HK-2 (cell line): ENCODE measurements around the gene SYTL3.
"Not testable (repeated sequence)": the region's sequence is repeated elsewhere in the genome, so short reads cannot be mapped to it uniquely, and the experiment has no call there.

Source experiments
- DNase-seq: peaks from one replicate; pipeline ENCODE4 v3.0.0-alpha.2; 2018; ENCODE audit not compliant: unreplicated experiment

SYTL3 gene

GRCh38 chr6:158688860-158689259 is 39.0 kb downstream of the SYTL3 start:
- no peak for DNase-seq

- DNase-seq = no peak
Measured at GRCh38 chr6:158694913-158695312, 45.1 kb downstream of the SYTL3 start.

- DNase-seq = no peak
Measured at GRCh38 chr6:158697811-158698210, 48.0 kb downstream of the SYTL3 start.

- no peak for DNase-seq
Measured at GRCh38 chr6:158698931-158699330, 49.1 kb downstream of the SYTL3 start.

GRCh38 chr6:158701268-158701667 is 51.4 kb downstream of the SYTL3 start:
- DNase-seq = not testable (repeated sequence)

GRCh38 chr6:158703111-158703836 is 53.4 kb downstream of the SYTL3 start:
- DNase-seq = no peak

GRCh38 chr6:158703837-158704822 is 54.3 kb downstream of the SYTL3 start:
- peak; percentile 87 for DNase-seq

GRCh38 chr6:158705386-158706126 is 55.7 kb downstream of the SYTL3 start:
- DNase-seq = no peak

- peak; percentile 31 for DNase-seq
Measured at GRCh38 chr6:158706369-158706982, 56.6 kb downstream of the SYTL3 start.

GRCh38 chr6:158707120-158707820 is 57.4 kb downstream of the SYTL3 start:
- peak; percentile 45 for DNase-seq

GRCh38 chr6:158707821-158708195 is 58.0 kb downstream of the SYTL3 start:
- DNase-seq = no peak

- DNase-seq = no peak
Measured at GRCh38 chr6:158708239-158708638, 58.4 kb downstream of the SYTL3 start.

GRCh38 chr6:158709809-158710208 is 60.0 kb downstream of the SYTL3 start:
- DNase-seq = no peak

- no peak for DNase-seq
Measured at GRCh38 chr6:158711264-158711663, 61.4 kb downstream of the SYTL3 start.

GRCh38 chr6:158713469-158713868 is 63.6 kb downstream of the SYTL3 start:
- no peak for DNase-seq

- no peak for DNase-seq
Measured at GRCh38 chr6:158714706-158715105, 64.9 kb downstream of the SYTL3 start.

- no peak for DNase-seq
Measured at GRCh38 chr6:158715330-158716311, 65.8 kb downstream of the SYTL3 start.

- no peak for DNase-seq
Measured at GRCh38 chr6:158717341-158718330, 67.8 kb downstream of the SYTL3 start.
